Calu3 (cell line): ENCODE data around the gene MAN1B1. TPM values are rescaled to one million over a fixed set of nuclear protein-coding genes. Genes with fewer than 3 reads are reported as not detected.

Source experiments
- BruUV-seq: library from RNA; stranded (reverse); fragments of 400-500 nt; replicated peaks from 2 replicates; lab custom pipeline; 2021; lab: Mats Ljungman, UMichigan
- CTCF ChIA-PET: fragments of 300-600 bp; sonication (Branson Sonifier 250); formaldehyde crosslinking; loops from one replicate; lab custom pipeline; 2022; ENCODE audit warnings: antibody characterized with exemption; lab: Charles Lee
- DNase-seq: peaks from one replicate; pipeline ENCODE4 v3.0.0; 2022
- H3K27ac Mint-ChIP-seq: one replicate; pipeline ENCODE4 v1.8.0; 2022; ENCODE audit warnings: mixed read lengths; ENCODE audit not compliant: unreplicated experiment
- H3K27me3 Mint-ChIP-seq: one replicate; pipeline ENCODE4 v1.8.0; 2022; ENCODE audit warnings: mixed read lengths; ENCODE audit not compliant: unreplicated experiment
- H3K36me3 Mint-ChIP-seq: one replicate; pipeline ENCODE4 v1.8.0; 2022; ENCODE audit warnings: mild to moderate bottlenecking, moderate library complexity, mixed read lengths; ENCODE audit not compliant: insufficient read depth, unreplicated experiment
- H3K4me1 Mint-ChIP-seq: one replicate; pipeline ENCODE4 v1.8.0; 2022; ENCODE audit warnings: mild to moderate bottlenecking, low read depth, mixed read lengths; ENCODE audit not compliant: unreplicated experiment
- H3K4me3 Mint-ChIP-seq: one replicate; pipeline ENCODE4 v1.8.0; 2022; ENCODE audit warnings: mild to moderate bottlenecking, low read depth, moderate library complexity, mixed read lengths; ENCODE audit not compliant: unreplicated experiment
- H3K9me3 Mint-ChIP-seq: one replicate; pipeline ENCODE4 v1.8.0; 2022; ENCODE audit warnings: low read depth, mixed read lengths; ENCODE audit not compliant: unreplicated experiment
- CTCF ChIP-seq: fragments of 200-600 bp; IDR thresholded peaks from one replicate; pipeline ENCODE4 v1.8.0; 2022; ENCODE audit warnings: antibody characterized with exemption; ENCODE audit not compliant: unreplicated experiment
- intact Hi-C: fragments of 100-400 bp; cut with micrococcal nuclease; formaldehyde crosslinking; loops from one replicate; pipeline ENCODE4 v1.10.0; 2022; ENCODE audit not compliant: unreplicated experiment
- total RNA-seq: library from RNA; stranded (reverse); gene quantifications from 2 replicates; pipeline ENCODE4 v1.2.3, GENCODE V29; 2022

MAN1B1 gene
- total RNA-seq, 1 experiment from 2014 or later, result 61.4 TPM

- H3K27ac Mint-ChIP-seq, result no peak overlapping the region
- H3K36me3 Mint-ChIP-seq, result peaks cover 17% of the 10 kb centered on the region
- no TSS peak for BruUV-seq
- TF ChIP-seq CTCF, result no peak
- H3K4me3 Mint-ChIP-seq, result no peak overlapping the region
- DNase-seq, result no peak
- intact Hi-C loops, result no loop called here
- no peaks in the 10 kb centered on the region for H3K4me1 Mint-ChIP-seq
- no peaks in the 10 kb centered on the region for H3K9me3 Mint-ChIP-seq
- peaks cover 14% of the 10 kb centered on the region for H3K27me3 Mint-ChIP-seq
- CTCF ChIA-PET, result no interaction called here
These were observed 26.0 kb downstream of the MAN1B1 start for GRCh38 chr9:137112564-137113384.

GRCh38 chr9:137113385-137114159 is 26.8 kb downstream of the MAN1B1 start:
- Mint-ChIP-seq H3K27ac (peak overlapping the region; percentile 39), H3K27me3 (peaks cover 14% of the 10 kb centered on the region), H3K4me1 (no peaks in the 10 kb centered on the region), H3K36me3 (peaks cover 17% of the 10 kb centered on the region), H3K4me3 (peak overlapping the region; percentile 40), H3K9me3 (no peaks in the 10 kb centered on the region)
- no peak for DNase-seq
- no peak for TF ChIP-seq CTCF
- CTCF ChIA-PET, result no interaction called here
- intact Hi-C loops, result no loop called here
- no TSS peak for BruUV-seq

DNA sequence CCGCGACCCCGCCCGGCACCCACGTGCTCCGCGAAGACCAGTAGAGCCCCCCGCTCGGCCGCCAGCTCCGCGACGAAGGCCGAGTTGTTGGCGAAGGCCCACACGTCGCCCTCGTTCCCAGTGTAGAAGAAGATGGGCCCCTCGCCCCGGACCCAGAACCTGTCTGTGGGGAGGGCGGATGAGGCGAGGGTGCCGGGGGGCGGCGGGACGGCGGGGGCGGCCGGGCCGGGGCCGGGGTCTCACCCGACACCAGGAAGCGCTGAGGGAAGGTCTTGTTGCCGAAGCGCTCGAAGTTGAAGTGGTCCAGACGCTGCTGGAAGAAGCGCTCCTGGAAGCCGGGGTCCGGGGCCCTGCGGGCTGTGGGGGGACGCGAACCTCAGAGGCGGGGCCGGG is 27.4 kb downstream of the MAN1B1 start:
- CTCF ChIA-PET, result no interaction called here
- Mint-ChIP-seq H3K27ac (no peak overlapping the region), H3K9me3 (no peaks in the 10 kb centered on the region), H3K27me3 (peaks cover 14% of the 10 kb centered on the region), H3K36me3 (peaks cover 11% of the 10 kb centered on the region), H3K4me3 (peak overlapping the region; percentile 40), H3K4me1 (no peaks in the 10 kb centered on the region)
- intact Hi-C loops, result no loop called here
- BruUV-seq, result no TSS peak
- TF ChIP-seq CTCF, result no peak
- no peak for DNase-seq

DNA sequence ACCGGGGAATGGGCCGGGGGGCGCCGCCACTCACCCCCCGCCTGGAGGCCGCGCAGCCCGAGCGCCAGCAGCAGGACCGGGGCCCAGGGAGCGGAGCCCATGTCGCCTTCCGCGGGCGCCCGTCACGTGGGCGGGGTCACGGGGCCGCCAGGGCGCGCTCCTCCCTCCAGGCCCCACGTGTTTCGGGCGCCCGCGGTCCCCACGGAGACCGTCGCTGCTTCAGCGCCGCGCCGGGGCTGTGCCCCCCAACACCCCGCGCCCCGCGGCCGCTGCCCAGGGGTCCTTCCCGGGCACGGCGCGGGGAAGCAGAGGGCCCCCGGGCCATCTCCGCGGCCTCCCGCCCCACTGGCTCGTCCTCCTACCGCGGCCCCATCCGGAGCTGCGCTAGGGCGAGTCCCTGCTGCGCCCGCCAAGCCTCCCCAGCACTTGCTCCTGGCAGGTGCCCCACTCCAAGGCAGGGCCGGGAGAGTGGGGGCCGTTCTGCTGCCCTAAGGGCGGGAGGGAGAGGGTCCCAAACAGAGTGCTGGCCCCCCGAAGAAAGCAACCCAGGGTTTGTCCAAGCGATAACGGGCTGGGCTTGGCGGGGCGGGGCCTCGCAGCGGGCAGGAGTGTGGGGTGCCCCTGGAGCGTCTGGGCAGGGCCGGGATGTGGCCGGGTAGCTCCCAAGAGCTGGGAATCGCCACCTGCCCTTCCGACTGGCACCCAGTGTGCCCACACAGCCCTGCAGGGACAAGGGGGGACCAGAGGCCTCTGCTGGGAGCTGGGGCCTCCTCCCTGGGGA is 28.0 kb downstream of the MAN1B1 start, which contains the start of gene DPP7:
Gene DPP7, minus strand, starts transcription at position 121 of the 781 bp plus-strand sequence. Its CDS starts 20 bp downstream, at position 101.
- peaks cover 14% of the 10 kb centered on the region for H3K27me3 Mint-ChIP-seq
- TF ChIP-seq CTCF, result no peak
- peak within 1 kb of the TSS; percentile 39 for H3K27ac Mint-ChIP-seq
- H3K9me3 Mint-ChIP-seq, result no peaks in the 10 kb centered on the region
- H3K36me3 Mint-ChIP-seq, result peaks cover 10% of the 10 kb centered on the region
- intact Hi-C loops, result no loop called here
- peak; percentile 64 for DNase-seq
- peak within 1 kb of the TSS; percentile 40 for H3K4me3 Mint-ChIP-seq
- H3K4me1 Mint-ChIP-seq, result no peaks in the 10 kb centered on the region
- CTCF ChIA-PET, result interaction anchor here (0.5 kb wide), 1 partner anchor 109 kb away, joined by 5 read pairs; no protein-coding TSS in a partner anchor
- BruUV-seq, result no TSS peak
